Measurements from ENCODE around the gene CDH22.

GRCh38 chr20:46343975-46344357 is 35.7 kb upstream of the CDH22 start:
- TF ChIP-seq POLR2A (IDR thresholded peaks at IDR 0.05), result no peak
- TF ChIP-seq CTCF (IDR thresholded peaks at IDR 0.05), result no peak

All from esophagus squamous epithelium (tissue), 4 donors.